Esophagus squamous epithelium (tissue), 4 donors: ENCODE data around the gene KLHL4.
"Not testable (repeated sequence)": the region's sequence is repeated elsewhere in the genome, so short reads cannot be mapped to it uniquely, and the experiment has no call there.

Experiments
- CTCF ChIP-seq, 6 experiments: fragments of 450-650 bp in 4 of 6; fragments of 200-600 bp in 2 of 6; sonication (generic) in 2 of 6; IDR thresholded peaks; one replicate each; pipeline ENCODE4 v1.5.1; 2016 to 2019; ENCODE audit warnings: antibody characterized with exemption in 6 of 6, mild to moderate bottlenecking in 4 of 6, moderate library complexity in 4 of 6
- POLR2A ChIP-seq, 4 donors: fragments of 450-650 bp; IDR thresholded peaks; one replicate each; pipeline ENCODE4 v1.6.1; 2017; ENCODE audit warnings: antibody characterized with exemption in 4 of 4, mild to moderate bottlenecking in 4 of 4, moderate library complexity in 3 of 4

GRCh38 chrX:87689218-87689617, 171.6 kb downstream of the KLHL4 start:
- TF ChIP-seq POLR2A, CTCF (IDR thresholded peaks at IDR 0.05): not testable (repeated sequence)
